Measurements from ENCODE around the gene GRIK5. TPM values are rescaled to one million over a fixed set of nuclear protein-coding genes. Genes with fewer than 3 reads are reported as not detected.
A peak's percentile ranks its signal among the peaks of the same experiment; 100 is the strongest.

The GRIK5 gene
- polyA plus RNA-seq, 10 donors = 1.8 to 4.3 (median 3.1) TPM

DNA sequence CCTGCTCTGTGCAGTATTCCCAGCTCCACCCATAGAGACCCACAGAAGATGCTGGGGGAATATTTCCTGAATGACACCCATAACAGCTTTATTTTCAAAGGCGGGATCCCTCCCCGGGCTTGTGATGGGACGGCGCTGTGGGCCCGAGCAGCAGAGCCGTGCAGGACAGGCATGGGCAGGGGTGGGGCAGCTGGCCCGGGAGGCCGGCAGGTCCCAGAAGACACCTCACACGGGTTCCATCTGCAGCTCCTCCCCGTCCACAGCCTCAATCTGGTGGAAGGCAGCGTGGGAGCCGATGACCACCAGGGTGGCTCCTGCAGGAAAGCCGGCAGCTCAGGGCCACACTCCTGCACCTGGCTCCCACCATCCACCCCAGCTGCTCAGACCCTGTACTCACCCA is 113.4 kb downstream of the GRIK5 start:
- DNase-seq = no peak

DNA sequence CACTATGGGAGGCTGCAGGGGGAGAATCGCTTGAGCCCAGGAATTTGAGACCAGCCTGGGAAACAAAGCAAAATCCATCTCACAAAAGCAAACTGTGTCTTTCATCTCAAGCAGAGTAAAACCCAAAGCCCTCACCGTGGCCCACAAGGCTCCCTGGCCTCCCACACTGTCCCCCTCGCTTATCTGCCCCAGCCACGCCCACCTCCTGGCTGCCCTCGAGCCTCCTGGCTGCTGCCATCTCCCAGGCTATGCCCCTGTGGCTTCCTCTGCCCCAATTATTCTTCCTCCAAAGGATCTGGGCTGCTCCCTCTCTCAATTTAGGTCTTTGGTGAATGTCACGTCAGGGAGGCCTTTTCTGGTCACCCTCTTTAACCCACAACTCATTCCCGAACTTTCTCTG is 114.5 kb downstream of the GRIK5 start:
- no peak for DNase-seq

GRCh38 chr19:41951686-41952172 is 118.3 kb downstream of the GRIK5 start:
- peak; percentile 54 to 83 (median 79) for DNase-seq

Other genes starting within 250 kb of the GRIK5 start
- gene LYPD4, start 225.5 kb downstream of the GRIK5 start, polyA plus RNA-seq (ENCODE audit: insufficient read length in 10 of 10) = under 1 TPM in 1 of 10 donors, not detected in 9; 0.15 TPM
- gene DMRTC2, start 225.2 kb downstream of the GRIK5 start, polyA plus RNA-seq (ENCODE audit: insufficient read length in 10 of 10) = under 1 TPM in 2 of 10 donors, not detected in 8; 0.16 to 0.43 TPM
- 1,000 to 10,000 TPM; 1,506 to 2,735 (median 2,171) TPM for gene RPS19, start 210.0 kb downstream of the GRIK5 start, polyA plus RNA-seq (ENCODE audit: insufficient read length in 10 of 10)
- 1 to 10 TPM in 5 of 10 donors, under 1 TPM in 5; 0.39 to 2.2 (median 1.2) TPM for gene CD79A, start 192.9 kb downstream of the GRIK5 start, polyA plus RNA-seq (ENCODE audit: insufficient read length in 10 of 10)
- gene ARHGEF1, start 187.0 kb downstream of the GRIK5 start, polyA plus RNA-seq (ENCODE audit: insufficient read length in 10 of 10) = 10 to 100 TPM; 26.4 to 58.8 (median 43.1) TPM
- under 1 TPM in 9 of 10 donors, not detected in 1; 0.07 to 0.29 (median 0.20) TPM for gene ERFL, start 141.8 kb downstream of the GRIK5 start, polyA plus RNA-seq (ENCODE audit: insufficient read length in 10 of 10)
- gene RABAC1, start 110.9 kb downstream of the GRIK5 start, polyA plus RNA-seq (ENCODE audit: insufficient read length in 10 of 10) = 100 to 1,000 TPM in 2 of 10 donors, 10 to 100 TPM in 8; 44.2 to 104 (median 59.9) TPM
- gene ATP1A3, start 76.0 kb downstream of the GRIK5 start, polyA plus RNA-seq (ENCODE audit: insufficient read length in 10 of 10) = 1 to 10 TPM in 3 of 10 donors, under 1 TPM in 7; 0.20 to 1.1 (median 0.61) TPM
- 10 to 100 TPM in 4 of 10 donors, 1 to 10 TPM in 6; 7.5 to 14.1 (median 9.5) TPM for gene ZNF574, start 6.0 kb upstream of the GRIK5 start, polyA plus RNA-seq (ENCODE audit: insufficient read length in 10 of 10)
- gene POU2F2, start 62.2 kb upstream of the GRIK5 start, polyA plus RNA-seq (ENCODE audit: insufficient read length in 10 of 10) = 1 to 10 TPM; 1.5 to 3.0 (median 1.7) TPM
- gene DEDD2, start 147.5 kb upstream of the GRIK5 start, polyA plus RNA-seq (ENCODE audit: insufficient read length in 10 of 10) = 10 to 100 TPM in 9 of 10 donors, 1 to 10 TPM in 1; 9.6 to 14.8 (median 12.8) TPM
- 1 to 10 TPM; 4.5 to 8.5 (median 5.9) TPM for gene ZNF526, start 150.1 kb upstream of the GRIK5 start, polyA plus RNA-seq (ENCODE audit: insufficient read length in 10 of 10)
- gene GSK3A, start 172.4 kb upstream of the GRIK5 start, polyA plus RNA-seq (ENCODE audit: insufficient read length in 10 of 10) = 10 to 100 TPM; 34.4 to 49.0 (median 42.1) TPM
- gene ERF, start 184.9 kb upstream of the GRIK5 start, polyA plus RNA-seq (ENCODE audit: insufficient read length in 10 of 10) = 10 to 100 TPM; 28.5 to 46.1 (median 38.4) TPM
- gene CIC, start 199.0 kb upstream of the GRIK5 start, polyA plus RNA-seq (ENCODE audit: insufficient read length in 10 of 10) = 10 to 100 TPM; 26.8 to 42.2 (median 35.7) TPM
- 1 to 10 TPM in 4 of 10 donors, under 1 TPM in 6; 0.47 to 1.8 (median 0.78) TPM for gene PRR19, start 231.9 kb upstream of the GRIK5 start, polyA plus RNA-seq (ENCODE audit: insufficient read length in 10 of 10)
- 10 to 100 TPM; 20.0 to 43.7 (median 29.7) TPM for gene PAFAH1B3, start 232.4 kb upstream of the GRIK5 start, polyA plus RNA-seq (ENCODE audit: insufficient read length in 10 of 10)
- under 1 TPM; 0.16 to 0.56 (median 0.30) TPM for gene TMEM145, start 243.1 kb upstream of the GRIK5 start, polyA plus RNA-seq (ENCODE audit: insufficient read length in 10 of 10)